Endothelial cell of umbilical vein (primary cell): Measurements from ENCODE around the gene ARHGEF17. TPM values are rescaled to one million over a fixed set of nuclear protein-coding genes. Genes with fewer than 3 reads are reported as not detected.

Source experiments
- BruUV-seq: library from RNA; stranded (reverse); fragments of 400-500 nt; replicated peaks from 2 replicates; lab custom pipeline; 2021; lab: Mats Ljungman, UMichigan
- CTCF ChIA-PET: fragments of 300-600, 350-600 bp; sonication (Branson Sonifier 250); formaldehyde crosslinking; loops from one replicate; lab custom pipeline; 2021; ENCODE audit warnings: antibody characterized with exemption, inconsistent platforms; lab: Charles Lee
- POLR2A ChIA-PET: fragments of 300-600, 350-600 bp; sonication (Branson Sonifier 250); formaldehyde crosslinking; loops from one replicate; lab custom pipeline; 2021; ENCODE audit warnings: antibody characterized with exemption, inconsistent platforms; lab: Charles Lee
- DNase-seq: peaks from one replicate; pipeline ENCODE4 v3.0.0-alpha.2; 2011; ENCODE audit warnings: low read depth, low spot score
- FAIRE-seq: peaks from 2 replicates; lab custom pipeline; 2011; peaks lifted over from hg19 to GRCh38; lab: Jason Lieb, UNC
- H2AFZ ChIP-seq: 2 replicates; pipeline ENCODE4 v1.6.0; 2012; ENCODE audit warnings: low read depth, low read length, control low read depth, inconsistent platforms
- H3K27ac ChIP-seq: 2 replicates; pipeline ENCODE4 v1.5.1; 2011; ENCODE audit warnings: low read depth, mild to moderate bottlenecking, control low read depth, low read length, moderate library complexity; ENCODE audit not compliant: insufficient read depth
- H3K27me3 ChIP-seq, 2 experiments: 2 replicates each; pipeline versions ENCODE4 v1.6.0 to v1.6.1; 2011; ENCODE audit warnings: low read length in 2 of 2, mixed read lengths in 1 of 2; ENCODE audit not compliant: control insufficient read depth in 2 of 2, insufficient read depth in 2 of 2
- H3K36me3 ChIP-seq, 2 experiments: 2 replicates in 1 of 2; 3 replicates in 1 of 2; pipeline ENCODE4 v1.5.1; 2011; ENCODE audit warnings: low read length in 2 of 2, mild to moderate bottlenecking in 1 of 2, moderate library complexity in 1 of 2; ENCODE audit not compliant: control insufficient read depth in 2 of 2, insufficient read depth in 2 of 2; ENCODE audit errors: extremely low read depth in 1 of 2
- H3K4me1 ChIP-seq: 3 replicates; pipeline ENCODE4 v1.5.1; 2011; ENCODE audit warnings: mild to moderate bottlenecking, low read length; ENCODE audit not compliant: control insufficient read depth, insufficient read depth; ENCODE audit errors: extremely low read depth
- H3K4me2 ChIP-seq: 2 replicates; pipeline ENCODE4 v1.6.1; 2011; ENCODE audit warnings: low read length, control low read depth, mixed read lengths; ENCODE audit not compliant: insufficient read depth
- H3K4me3 ChIP-seq, 3 experiments: fragments of 200-600 bp in 1 of 3; sonication (generic), shearing (Covaris generic) in 1 of 3; replicated peaks in 1 of 3; 2 replicates each; pipeline ENCODE4 v1.5.1; 2011 to 2016; ENCODE audit warnings: control low read depth in 3 of 3, low read length in 3 of 3, mild to moderate bottlenecking in 2 of 3, inconsistent platforms in 1 of 3, low read depth in 1 of 3, moderate library complexity in 1 of 3; ENCODE audit not compliant: insufficient read depth in 1 of 3
- H3K79me2 ChIP-seq: 2 replicates; pipeline ENCODE4 v1.6.0; 2012; ENCODE audit warnings: low read length, inconsistent platforms; ENCODE audit not compliant: control insufficient read depth, insufficient read depth
- H3K9ac ChIP-seq: replicated peaks from 2 replicates; pipeline ENCODE3; 2011; ENCODE audit warnings: low read length, control low read depth; ENCODE audit not compliant: insufficient read depth; ENCODE audit errors: extremely low read depth
- H3K9me1 ChIP-seq: replicated peaks from 3 replicates; pipeline ENCODE4 v1.6.0; 2011; ENCODE audit warnings: mild to moderate bottlenecking, low read length; ENCODE audit not compliant: control insufficient read depth, insufficient read depth; ENCODE audit errors: extremely low read depth
- H3K9me3 ChIP-seq: replicated peaks from 2 replicates; pipeline ENCODE4 v1.5.1; 2012; ENCODE audit warnings: low read length, inconsistent platforms; ENCODE audit not compliant: control insufficient read depth, insufficient read depth
- H4K20me1 ChIP-seq: replicated peaks from 2 replicates; pipeline ENCODE3; 2011; ENCODE audit warnings: mild to moderate bottlenecking, low read length; ENCODE audit not compliant: control insufficient read depth, insufficient read depth; ENCODE audit errors: extremely low read depth
- CTCF ChIP-seq, 2 donors: IDR thresholded peaks; 1 replicate in 1 of 2; 2 replicates in 1 of 2; pipeline ENCODE4 v1.5.1; 2011; ENCODE audit warnings: low read length in 2 of 2, mild to moderate bottlenecking in 2 of 2, moderate library complexity in 2 of 2, control low read depth in 1 of 2, inconsistent platforms in 1 of 2, low read depth in 1 of 2; ENCODE audit not compliant: insufficient read depth in 1 of 2; ENCODE audit errors: extremely low read depth in 1 of 2
- EZH2 ChIP-seq: IDR thresholded peaks from 2 replicates; pipeline ENCODE4 v1.6.1; 2012; ENCODE audit warnings: borderline replicate concordance, low read depth, mild to moderate bottlenecking, moderate library complexity, low read length, inconsistent platforms; ENCODE audit not compliant: severe bottlenecking
- FOS ChIP-seq: IDR thresholded peaks from 2 replicates; pipeline ENCODE4 v1.6.1; 2011; ENCODE audit warnings: mild to moderate bottlenecking, low read length, moderate library complexity, borderline replicate concordance; ENCODE audit not compliant: insufficient read depth
- GATA2 ChIP-seq: IDR thresholded peaks from 2 replicates; pipeline ENCODE4 v1.7.0; 2011; ENCODE audit warnings: low read depth, mild to moderate bottlenecking, moderate library complexity, mixed read lengths, low read length; ENCODE audit not compliant: insufficient read length, insufficient read depth
- JUN ChIP-seq: IDR thresholded peaks from 2 replicates; pipeline ENCODE4 v1.6.1; 2011; ENCODE audit warnings: borderline replicate concordance, low read depth; ENCODE audit not compliant: insufficient read length, insufficient read depth
- MAX ChIP-seq: IDR thresholded peaks from 2 replicates; pipeline ENCODE4 v1.6.1; 2011; ENCODE audit not compliant: insufficient read depth, insufficient read length
- MYC ChIP-seq: IDR thresholded peaks from one replicate; pipeline ENCODE4 v1.6.1; 2011; ENCODE audit warnings: mild to moderate bottlenecking, low read depth, low read length
- POLR2A ChIP-seq: IDR thresholded peaks from 2 replicates; pipeline ENCODE4 v1.6.1; 2012; ENCODE audit warnings: low read depth, mild to moderate bottlenecking, control low read depth, low read length
- POLR2AphosphoS5 ChIP-seq: IDR thresholded peaks from 2 replicates; pipeline ENCODE4 v1.6.1; 2012; ENCODE audit warnings: low read depth, mild to moderate bottlenecking, control low read depth, low read length, moderate library complexity; ENCODE audit not compliant: insufficient read depth
- dilution Hi-C: fragments of 300-500 bp; cut with MboI; formaldehyde crosslinking; loops from one replicate; pipeline ENCODE4 v1.15.0; 2019; ENCODE audit warnings: low sequenced_read_pairs; ENCODE audit not compliant: extremely low pct_ligation_motif_present
- intact Hi-C: fragments of 100-400 bp; cut with micrococcal nuclease; formaldehyde crosslinking; loops from one replicate; pipeline ENCODE4 v1.10.0; 2022
- polyA plus RNA-seq, 4 experiments: library from polyadenylated mRNA; depleted of rRNA in 3 of 4; stranded (reverse) in 3 of 4; unstranded in 1 of 4; fragments of >200 nt; gene quantifications; 2 replicates each; pipeline versions ENCODE4 v1.2.1 to v1.2.3, GENCODE V29; 2011 to 2012; ENCODE audit warnings: missing spikeins in 1 of 4
- total RNA-seq: library from RNA; stranded (reverse); gene quantifications from 2 replicates; pipeline ENCODE4 v1.2.3, GENCODE V29; 2021

ARHGEF17 gene
- total and polyA plus RNA-seq, 2 donors (not counting 3 experiments of a cell fraction or from before 2014, with no cell fraction given) = 74.9 to 89.9 TPM

DNA sequence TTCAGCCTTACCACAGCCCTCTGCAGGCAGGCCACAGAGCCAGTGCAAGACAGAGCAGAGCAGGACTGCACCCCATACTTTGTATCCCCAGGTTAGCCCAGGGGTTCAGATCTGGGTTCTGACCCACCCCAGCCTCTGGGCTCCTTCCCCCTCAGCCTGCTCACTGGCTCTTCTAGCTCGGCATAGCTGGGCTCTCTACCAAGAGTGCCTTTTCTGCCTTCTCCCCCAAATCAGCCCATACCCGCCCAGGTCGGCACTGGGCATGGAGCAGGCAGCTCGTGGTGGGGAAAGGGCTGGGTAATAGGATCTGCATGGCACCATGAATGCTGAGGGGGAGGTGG lies 76.4 kb downstream of the ARHGEF17 start:
- no peak for FAIRE-seq
- Histone ChIP-seq H3K9me3 (no peaks in the 10 kb centered on the region), H3K79me2 (peaks cover 85% of the 10 kb centered on the region), H3K9me1 (no peaks in the 10 kb centered on the region), H3K27me3 (no peaks in the 10 kb centered on the region), H3K36me3 (no peaks in the 10 kb centered on the region), H3K27ac (no peak overlapping the region), H2AFZ (no peak overlapping the region), H3K4me2 (no peak overlapping the region), H3K4me3 (no peak overlapping the region), H4K20me1 (no peaks in the 10 kb centered on the region), H3K4me1 (peaks cover 25% of the 10 kb centered on the region), H3K9ac (no peak overlapping the region)
- intact Hi-C loops = no loop called here
- dilution Hi-C loops = no loop called here
- no TSS peak for BruUV-seq
- POLR2A ChIA-PET = no interaction called here
- TF ChIP-seq CTCF (IDR thresholded peaks at IDR 0.05; ENCODE audit: extremely low read depth in 1 of 2, insufficient read depth in 1 of 2, low read depth in 1 of 2, low read length in 2 of 2) (no peak), MAX (no peak), POLR2AphosphoS5 (no peak), JUN (no peak), MYC (no peak), POLR2A (no peak), EZH2 (no peak), GATA2 (no peak), FOS (no peak)
- DNase-seq = no peak
- CTCF ChIA-PET = interaction anchor here (0.9 to 3.6 kb wide), 8 partner anchors 9 to 277 kb away, joined by 3 to 38 read pairs (median 4); no protein-coding TSS in a partner anchor
